Activated CD8-positive, alpha-beta memory T cell treated with anti-CD3 and anti-CD28 coated beads, Interleukin-2, amount 50 U/mL, for 1 hour (primary cell): ENCODE measurements around the gene PLA2G12A.

Source experiments
- DNase-seq: peaks from one replicate; pipeline ENCODE4 v3.0.0-alpha.2; 2020; ENCODE audit errors: extremely low read depth

PLA2G12A gene

GRCh38 chr4:109729718-109730618 lies at the start of gene PLA2G12A:
Gene PLA2G12A, minus strand, starts transcription at chr4:109730070. Its CDS starts 261 bp downstream, at chr4:109729809.
- peak; percentile 53 for DNase-seq

DNA sequence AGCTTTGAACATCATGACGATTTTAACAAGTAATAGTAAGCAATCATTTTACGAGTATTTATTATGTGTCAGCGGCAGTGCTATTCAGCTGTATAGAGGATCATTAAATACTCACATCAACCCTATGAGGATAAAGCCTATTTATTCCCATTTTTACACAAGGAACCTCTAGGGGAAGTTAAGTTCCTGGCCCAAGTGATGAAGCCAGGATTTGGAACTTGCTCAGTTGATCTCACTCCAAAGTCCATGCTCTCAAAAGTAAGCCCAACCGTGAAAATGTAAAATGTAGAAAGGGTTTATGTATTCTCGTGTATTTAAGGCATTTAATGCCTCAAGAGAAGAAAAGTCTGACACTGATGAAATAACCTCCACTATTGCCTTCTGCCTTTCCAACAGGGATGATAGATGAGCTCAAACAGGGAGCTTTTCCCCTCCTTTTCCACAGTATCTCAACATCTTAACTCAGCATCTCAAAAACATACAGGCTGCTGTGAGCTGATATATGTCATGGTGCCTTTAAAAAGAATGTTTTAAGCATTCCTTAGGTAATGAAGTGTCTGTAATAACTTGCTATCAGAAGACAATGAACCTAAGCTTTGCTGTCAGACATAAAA lies 35.0 kb upstream of the PLA2G12A start:
- DNase-seq = no peak

DNA sequence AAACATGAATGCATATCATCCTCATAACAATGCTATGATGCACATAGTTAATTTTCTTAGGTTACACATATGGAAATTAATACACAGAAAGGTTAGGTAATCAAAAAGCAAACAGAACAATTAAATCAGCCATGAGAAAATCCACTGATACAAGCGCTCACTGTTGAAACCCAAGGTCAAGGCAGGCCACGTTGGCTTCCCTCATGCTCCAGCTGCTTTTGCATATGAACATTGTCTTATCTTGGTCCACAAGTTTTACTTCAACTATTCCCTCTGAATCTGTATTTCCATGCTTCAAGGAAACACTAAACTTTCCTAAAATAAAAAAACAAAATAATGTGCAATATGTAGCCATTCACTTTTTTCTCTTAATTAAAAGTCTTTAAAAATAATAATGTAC lies 34.5 kb upstream of the PLA2G12A start:
- DNase-seq = no peak

- DNase-seq = no peak
Observed at GRCh38 chr4:109760682-109761081, 30.8 kb upstream of the PLA2G12A start.

DNA sequence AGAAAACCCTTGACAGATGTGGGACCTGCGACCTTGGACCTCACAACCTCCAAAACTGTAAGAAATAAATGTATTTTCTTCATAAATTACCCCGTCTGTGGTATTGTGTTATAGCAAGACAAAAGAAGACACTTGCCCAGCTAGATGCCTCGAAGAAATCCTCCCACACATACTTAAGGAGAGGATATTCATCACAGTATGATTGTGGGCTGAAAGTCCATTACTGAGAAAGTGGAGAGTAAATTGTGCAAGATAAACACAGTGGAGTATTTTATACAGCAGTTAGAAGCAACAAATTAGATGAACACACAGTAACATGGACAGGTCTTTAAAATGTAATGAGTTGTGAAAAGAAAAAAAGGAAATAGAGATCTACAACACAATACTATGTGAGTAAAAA lies 25.8 kb upstream of the PLA2G12A start:
- no peak for DNase-seq

- no peak for DNase-seq
Observed at GRCh38 chr4:109754093-109754857, 24.4 kb upstream of the PLA2G12A start.

DNA sequence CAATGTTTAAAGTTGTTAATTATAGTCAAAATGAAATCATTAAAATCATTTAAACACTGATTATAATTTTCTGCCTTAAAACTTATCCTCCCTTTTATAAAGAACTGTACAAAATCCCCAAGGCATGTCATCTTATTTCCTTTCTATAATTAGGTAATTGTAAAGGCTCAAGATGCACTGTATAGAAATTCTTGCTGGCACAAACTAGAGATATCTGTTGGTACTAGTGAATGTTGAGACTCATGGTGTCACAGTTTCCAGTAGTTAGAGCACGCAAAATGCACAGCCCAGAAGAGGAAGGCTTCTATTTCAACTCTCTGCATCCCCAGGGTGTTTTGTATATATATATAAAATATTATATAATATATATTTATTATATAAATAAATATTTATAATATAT lies 22.7 kb upstream of the PLA2G12A start:
- DNase-seq = no peak

GRCh38 chr4:109751852-109752251 lies 22.0 kb upstream of the PLA2G12A start:
- no peak for DNase-seq

DNA sequence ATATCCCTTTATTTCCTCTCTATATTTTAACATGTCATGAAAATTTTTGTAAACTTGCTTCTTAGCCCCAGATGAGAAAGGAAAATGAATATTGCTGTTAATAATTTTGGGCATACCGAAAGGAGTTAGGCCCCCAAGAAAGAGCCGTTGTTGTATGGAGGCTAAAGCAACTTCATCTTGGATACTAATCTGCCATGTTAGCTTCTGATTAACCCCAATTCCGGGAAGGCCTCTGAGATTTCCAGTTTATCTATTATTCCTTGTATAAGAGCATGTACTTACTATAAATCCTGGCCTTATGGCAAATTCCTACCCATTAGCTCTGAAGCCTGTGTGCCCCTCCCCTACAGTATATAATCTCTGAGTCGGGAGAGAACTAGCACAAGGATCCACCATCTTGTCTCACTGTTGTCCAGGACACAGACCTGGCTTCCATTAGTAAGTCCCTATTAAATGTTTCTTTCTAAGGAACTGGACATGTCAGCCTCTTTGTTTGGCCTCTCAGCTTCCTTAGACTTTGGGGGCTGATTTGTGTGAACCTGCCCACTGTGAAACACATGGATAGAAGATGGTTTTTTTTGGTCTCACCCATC lies 20.9 kb upstream of the PLA2G12A start:
- no peak for DNase-seq

GRCh38 chr4:109749388-109750082 lies 19.7 kb upstream of the PLA2G12A start:
- no peak for DNase-seq

GRCh38 chr4:109748114-109748513 lies 18.2 kb upstream of the PLA2G12A start:
- no peak for DNase-seq

DNA sequence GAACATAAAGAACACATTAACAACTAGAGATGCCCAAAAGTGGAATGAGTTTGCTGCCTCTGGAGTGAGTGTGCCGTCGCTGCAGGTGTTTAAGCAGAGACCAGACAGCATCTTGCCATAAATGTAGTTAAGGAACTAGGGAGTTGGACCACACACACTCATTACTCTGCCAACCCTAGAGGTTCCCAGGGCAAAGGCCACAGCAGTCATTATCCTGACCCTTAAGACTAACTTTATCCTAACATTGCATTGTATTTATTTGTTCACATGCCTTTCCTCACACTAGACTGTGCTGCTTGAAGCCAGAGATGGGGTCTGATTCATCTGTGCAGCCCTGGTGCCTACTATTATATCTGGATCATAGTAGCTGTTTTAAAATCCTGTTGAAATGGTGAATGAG lies 16.9 kb upstream of the PLA2G12A start:
- DNase-seq = no peak

DNA sequence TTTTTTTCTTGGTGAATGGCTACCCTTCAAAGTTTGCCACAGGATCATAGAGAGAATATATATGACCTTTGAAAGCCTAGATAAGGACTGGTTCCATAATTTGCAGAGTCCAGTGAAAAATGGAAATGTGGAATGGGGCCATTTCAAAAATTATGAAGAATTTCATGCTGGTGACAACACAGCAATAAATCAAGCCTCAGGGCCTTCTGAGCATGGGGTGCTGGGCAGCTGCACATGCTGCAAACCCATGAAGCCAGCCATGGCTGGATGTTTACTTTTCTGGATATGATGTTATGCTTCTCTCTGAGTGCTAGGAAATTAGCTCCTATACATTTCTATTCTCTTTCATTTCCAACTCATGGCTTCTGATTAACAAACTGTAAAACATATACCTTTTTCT lies 16.0 kb upstream of the PLA2G12A start:
- no peak for DNase-seq

- no peak for DNase-seq
Observed at GRCh38 chr4:109739547-109739946, 9.7 kb upstream of the PLA2G12A start.

DNA sequence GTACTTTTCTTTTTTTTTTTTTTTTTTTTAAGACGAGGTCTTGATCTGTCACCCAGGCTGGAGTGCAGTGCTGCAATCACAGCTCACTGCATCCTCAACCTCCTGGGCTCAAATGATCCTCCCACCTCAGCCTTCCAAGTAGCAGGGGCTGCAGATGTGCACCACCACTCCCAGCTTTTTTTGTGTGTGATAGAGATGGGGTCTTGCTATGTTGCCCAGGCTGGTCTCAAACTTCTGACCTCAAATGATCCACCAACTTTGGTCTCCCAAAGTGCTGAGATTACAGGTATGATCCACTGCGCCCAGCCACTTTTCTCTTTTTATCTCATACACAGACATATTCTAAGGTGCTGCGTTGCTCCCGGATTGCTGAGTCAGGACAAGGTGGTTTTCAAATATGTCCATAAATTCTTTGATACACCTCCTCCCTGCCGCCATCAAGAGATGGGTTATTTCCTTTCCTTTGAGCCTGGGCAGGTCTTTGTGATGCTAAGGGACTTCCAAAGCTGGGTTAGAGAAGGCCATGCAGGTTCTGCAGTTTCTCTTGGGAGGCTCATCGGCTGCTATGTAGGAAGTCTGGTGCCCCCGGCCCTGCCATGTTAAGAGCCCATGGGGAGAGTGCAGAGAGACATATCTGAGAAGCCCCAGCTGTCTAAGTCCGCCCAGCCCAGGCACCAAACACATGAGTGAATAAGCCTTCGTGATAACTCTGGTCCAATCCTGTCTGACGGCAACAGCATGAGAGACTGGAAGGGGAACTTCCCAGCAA lies 8.4 kb upstream of the PLA2G12A start:
- DNase-seq = no peak

GRCh38 chr4:109735566-109736365 lies 5.9 kb upstream of the PLA2G12A start:
- no peak for DNase-seq

GRCh38 chr4:109733728-109734127 lies 3.9 kb upstream of the PLA2G12A start:
- no peak for DNase-seq

- DNase-seq = no peak
Observed at GRCh38 chr4:109730619-109731545, 1.0 kb upstream of the PLA2G12A start.
